H9 (cell line): ENCODE data around the gene TRAK1. TPM values are rescaled to one million over a fixed set of nuclear protein-coding genes. Genes with fewer than 3 reads are reported as not detected.
A peak's percentile ranks its signal among the peaks of the same experiment; 100 is the strongest.

Experiments used
- DNase-seq: peaks from one replicate; pipeline ENCODE4 v3.0.0-alpha.2; 2017
- H2AFZ ChIP-seq: one replicate; pipeline ENCODE4 v1.6.1; 2013; ENCODE audit warnings: mild to moderate bottlenecking, low read length, control low read depth, moderate library complexity
- H2AK5ac ChIP-seq: 2 replicates; pipeline ENCODE4 v1.6.1; 2013; ENCODE audit warnings: low read length, control low read depth, mixed read lengths; ENCODE audit not compliant: insufficient read length
- H2BK120ac ChIP-seq: one replicate; pipeline ENCODE4 v1.6.1; 2013; ENCODE audit warnings: low read depth, mild to moderate bottlenecking, low read length, control low read depth, inconsistent platforms; ENCODE audit not compliant: poor library complexity, severe bottlenecking
- H2BK12ac ChIP-seq: 2 replicates; pipeline ENCODE4 v1.6.1; 2013; ENCODE audit warnings: low read length, control low read depth, mixed read lengths, low read depth; ENCODE audit not compliant: insufficient read length
- H2BK15ac ChIP-seq: 2 replicates; pipeline ENCODE4 v1.6.1; 2013; ENCODE audit warnings: low read depth, low read length, control low read depth
- H2BK20ac ChIP-seq: one replicate; pipeline ENCODE4 v1.6.1; 2013; ENCODE audit warnings: low read depth, mild to moderate bottlenecking, low read length, control low read depth, inconsistent platforms; ENCODE audit not compliant: poor library complexity, severe bottlenecking
- H2BK5ac ChIP-seq: 2 replicates; pipeline ENCODE4 v1.6.1; 2013; ENCODE audit warnings: low read length, control low read depth, mixed read lengths; ENCODE audit not compliant: insufficient read length
- H3K14ac ChIP-seq: 2 replicates; pipeline ENCODE4 v1.6.1; 2013; ENCODE audit warnings: low read length, control low read depth; ENCODE audit not compliant: insufficient read depth
- H3K18ac ChIP-seq: 2 replicates; pipeline ENCODE4 v1.6.1; 2013; ENCODE audit warnings: low read depth, mild to moderate bottlenecking, mixed read lengths, low read length, control low read depth; ENCODE audit not compliant: insufficient read length
- H3K23ac ChIP-seq: 2 replicates; pipeline ENCODE4 v1.6.1; 2013; ENCODE audit warnings: low read length, control low read depth, mixed read lengths, low read depth; ENCODE audit not compliant: insufficient read length
- H3K23me2 ChIP-seq: 2 replicates; pipeline ENCODE4 v1.6.1; 2013; ENCODE audit warnings: low read depth, mild to moderate bottlenecking, mixed read lengths, low read length, control low read depth; ENCODE audit not compliant: insufficient read length, poor library complexity, severe bottlenecking
- H3K27ac ChIP-seq: 2 replicates; pipeline ENCODE4 v1.5.1; 2013; ENCODE audit warnings: low read length, control low read depth, mixed read lengths, low read depth; ENCODE audit not compliant: insufficient read length
- H3K27me3 ChIP-seq: 2 replicates; pipeline ENCODE4 v1.6.1; 2013; ENCODE audit warnings: low read length, control low read depth, inconsistent platforms; ENCODE audit not compliant: insufficient read depth
- H3K4ac ChIP-seq: 2 replicates; pipeline ENCODE4 v1.6.1; 2013; ENCODE audit warnings: low read depth, mild to moderate bottlenecking, control low read depth, inconsistent platforms, low read length, moderate library complexity
- H3K4me1 ChIP-seq: 2 replicates; pipeline ENCODE4 v1.6.1; 2013; ENCODE audit warnings: low read length, control low read depth, inconsistent platforms; ENCODE audit not compliant: insufficient read depth
- H3K4me2 ChIP-seq: 2 replicates; pipeline ENCODE4 v1.6.1; 2013; ENCODE audit warnings: low read length, control low read depth, mixed read lengths; ENCODE audit not compliant: insufficient read length, insufficient read depth
- H3K56ac ChIP-seq: 2 replicates; pipeline ENCODE4 v1.6.1; 2013; ENCODE audit warnings: low read depth, mild to moderate bottlenecking, mixed read lengths, low read length, control low read depth; ENCODE audit not compliant: insufficient read length
- H3K79me1 ChIP-seq: 2 replicates; pipeline ENCODE4 v1.6.1; 2013; ENCODE audit warnings: low read depth, mild to moderate bottlenecking, moderate library complexity, low read length, control low read depth, inconsistent platforms; ENCODE audit not compliant: insufficient read depth, poor library complexity, severe bottlenecking
- H3K79me2 ChIP-seq: 2 replicates; pipeline ENCODE4 v1.6.1; 2013; ENCODE audit warnings: low read length, control low read depth, inconsistent platforms; ENCODE audit not compliant: insufficient read depth
- H3K9ac ChIP-seq: 2 replicates; pipeline ENCODE4 v1.6.1; 2013; ENCODE audit warnings: low read length, control low read depth, mixed read lengths; ENCODE audit not compliant: insufficient read length; ENCODE audit errors: extremely low read depth
- H3K9me3 ChIP-seq: one replicate; pipeline ENCODE4 v1.6.1; 2013; ENCODE audit warnings: low read depth, low read length, inconsistent platforms; ENCODE audit not compliant: control insufficient read depth
- H3T11ph ChIP-seq: one replicate; pipeline ENCODE4 v1.6.1; 2013; ENCODE audit warnings: mild to moderate bottlenecking, low read length, control low read depth, inconsistent platforms
- H4K20me1 ChIP-seq: one replicate; pipeline ENCODE4 v1.6.1; 2013; ENCODE audit not compliant: control insufficient read depth, insufficient read length, insufficient read depth
- H4K5ac ChIP-seq: 2 replicates; pipeline ENCODE4 v1.6.1; 2013; ENCODE audit warnings: low read depth, mild to moderate bottlenecking, mixed read lengths, low read length, control low read depth; ENCODE audit not compliant: insufficient read length
- H4K8ac ChIP-seq: replicated peaks from 2 replicates; pipeline ENCODE4 v1.6.1; 2013; ENCODE audit warnings: low read length, control low read depth, mixed read lengths, low read depth; ENCODE audit not compliant: insufficient read length
- H4K91ac ChIP-seq: 2 replicates; pipeline ENCODE4 v1.6.1; 2013; ENCODE audit warnings: low read depth, mild to moderate bottlenecking, moderate library complexity, mixed read lengths, low read length, control low read depth; ENCODE audit not compliant: insufficient read length
- H3K27ac Mint-ChIP-seq, 3 experiments: 2 replicates in 2 of 3; 3 replicates in 1 of 3; pipeline ENCODE4 v1.8.0; 2020 to 2021; ENCODE audit warnings: mixed read lengths in 3 of 3, mild to moderate bottlenecking in 1 of 3, moderate library complexity in 1 of 3
- H3K27me3 Mint-ChIP-seq: 2 replicates; pipeline ENCODE4 v1.8.0; 2021; ENCODE audit warnings: low read depth, mild to moderate bottlenecking, moderate library complexity, mixed read lengths
- H3K36me3 Mint-ChIP-seq, 3 experiments: 2 replicates in 2 of 3; 3 replicates in 1 of 3; pipeline ENCODE4 v1.8.0; 2020 to 2021; ENCODE audit warnings: low read depth in 3 of 3, mixed read lengths in 3 of 3; ENCODE audit not compliant: insufficient read depth in 1 of 3
- H3K4me1 Mint-ChIP-seq, 2 experiments: 2 replicates each; pipeline ENCODE4 v1.8.0; 2020; ENCODE audit warnings: mixed read lengths in 2 of 2
- H3K4me3 Mint-ChIP-seq, 2 experiments: 2 replicates in 1 of 2; 3 replicates in 1 of 2; pipeline ENCODE4 v1.8.0; 2020 to 2021; ENCODE audit warnings: mild to moderate bottlenecking in 2 of 2, mixed read lengths in 2 of 2, moderate library complexity in 1 of 2
- H3K9me3 Mint-ChIP-seq, 2 experiments: 2 replicates in 1 of 2; 3 replicates in 1 of 2; pipeline ENCODE4 v1.8.0; 2020; ENCODE audit warnings: mild to moderate bottlenecking in 2 of 2, mixed read lengths in 2 of 2, moderate library complexity in 1 of 2
- CTCF ChIP-seq: fragments of 200-600 bp; sonication (generic); conservative IDR thresholded peaks from 3 replicates; pipeline ENCODE4 v1.8.0; 2021; ENCODE audit warnings: antibody characterized with exemption, mild to moderate bottlenecking
- WGBS: extraction: QIAGEN DNeasy Blood & Tissue Kit; methylation state at CpG from one replicate; pipeline ENCODE4 v1.1.7; 2013; ENCODE audit warnings: missing lambda C conversion rate, low lambda C conversion rate, mixed read lengths; ENCODE audit not compliant: insufficient read length; ENCODE audit errors: extremely low coverage; 5-methylcytosine and 5-hydroxymethylcytosine counted together
- total RNA-seq: library from RNA; stranded (reverse); gene quantifications from 2 replicates; pipeline ENCODE4 v1.2.1, GENCODE V29; 2021

The TRAK1 gene
- total RNA-seq, 1 experiment from 2014 or later, result 34.2 TPM

GRCh38 chr3:42182555-42182954, 91.4 kb downstream of the TRAK1 start:
- no peak overlapping the region for H4K91ac ChIP-seq
- Mint-ChIP-seq H3K27me3 (no peaks in the 10 kb centered on the region), H3K4me3 (no peak overlapping the region), H3K9me3 (no peaks in the 10 kb centered on the region), H3K36me3 (peaks cover 2 to 21% (median 13%) of the 10 kb centered on the region in 3 experiments; a peak in 5 of 7 replicates), H3K27ac (peak overlapping the region in 2 of 3 experiments; percentile 39 to 88; a peak in 2 of 7 replicates), H3K4me1 (peaks cover 22 to 24% of the 10 kb centered on the region in 2 experiments)
- H2AK5ac ChIP-seq, result no peak overlapping the region
- H2BK5ac ChIP-seq, result no peak overlapping the region
- no peak overlapping the region for H3K4me2 ChIP-seq
- H4K5ac ChIP-seq, result no peak overlapping the region
- H3K9ac ChIP-seq, result no peak overlapping the region
- H2BK20ac ChIP-seq, result no peak overlapping the region
- no peaks in the 10 kb centered on the region for H4K20me1 ChIP-seq
- H3K27ac ChIP-seq, result no peak overlapping the region
- no peak overlapping the region for H3K56ac ChIP-seq
- no peak overlapping the region for H2AFZ ChIP-seq
- H2BK12ac ChIP-seq, result no peak overlapping the region
- peaks cover 9% of the 10 kb centered on the region; the same call in 1 of the 2 replicates for H3K4me1 ChIP-seq
- peaks cover 1% of the 10 kb centered on the region; the same call in 1 of the 2 replicates for H3K79me2 ChIP-seq
- no peak for DNase-seq
- no peak overlapping the region for H4K8ac ChIP-seq
- H3K79me1 ChIP-seq, result no peaks in the 10 kb centered on the region
- H3K14ac ChIP-seq, result no peak overlapping the region
- H2BK15ac ChIP-seq, result no peak overlapping the region
- TF ChIP-seq CTCF, result no peak
- no peak overlapping the region for H3K4ac ChIP-seq
- H2BK120ac ChIP-seq, result no peak overlapping the region
- no peak overlapping the region for H3T11ph ChIP-seq
- no peaks in the 10 kb centered on the region for H3K9me3 ChIP-seq
- WGBS, result no CpG with 5 or more reads among the region's 3 CpGs
- H3K18ac ChIP-seq, result no peak overlapping the region
- H3K23ac ChIP-seq, result no peak overlapping the region
- no peaks in the 10 kb centered on the region for H3K23me2 ChIP-seq
- no peaks in the 10 kb centered on the region for H3K27me3 ChIP-seq
